Suprapubic skin (tissue), 4 donors: ENCODE data around the gene HEXD. TPM values are rescaled to one million over a fixed set of nuclear protein-coding genes. Genes with fewer than 3 reads are reported as not detected.

Source experiments
- DNase-seq, 2 donors: peaks; one replicate each; pipeline ENCODE4 v3.0.0-alpha.2; 2019; ENCODE audit warnings: low spot score in 2 of 2
- H3K27ac ChIP-seq: fragments of 200-600 bp; sonication (generic); one replicate; pipeline ENCODE4 v1.5.1; 2019
- H3K27me3 ChIP-seq: fragments of 200-600 bp; sonication (generic); one replicate; pipeline ENCODE4 v1.5.1; 2019
- H3K36me3 ChIP-seq: fragments of 200-600 bp; sonication (generic); one replicate; pipeline ENCODE4 v1.5.1; 2019
- H3K4me1 ChIP-seq: fragments of 200-600 bp; sonication (generic); one replicate; pipeline ENCODE4 v1.5.1; 2019
- H3K4me3 ChIP-seq: fragments of 200-600 bp; sonication (generic); one replicate; pipeline ENCODE4 v1.5.1; 2019; ENCODE audit warnings: mild to moderate bottlenecking
- H3K9me3 ChIP-seq: fragments of 200-600 bp; sonication (generic); one replicate; pipeline ENCODE4 v1.5.1; 2019
- EP300 ChIP-seq: sonication (generic); formaldehyde crosslinking; IDR thresholded peaks from one replicate; pipeline ENCODE4 v1.6.1; 2017; ENCODE audit warnings: antibody characterized with exemption
- POLR2A ChIP-seq, 2 donors: fragments of 450-650 bp; IDR thresholded peaks; one replicate each; pipeline ENCODE4 v1.6.1; 2017; ENCODE audit warnings: antibody characterized with exemption in 2 of 2, mild to moderate bottlenecking in 2 of 2, moderate library complexity in 2 of 2
- POLR2AphosphoS5 ChIP-seq, 3 donors: sonication (generic); formaldehyde crosslinking; IDR thresholded peaks; one replicate each; pipeline ENCODE4 v1.6.1; 2017; ENCODE audit warnings: antibody characterized with exemption in 3 of 3
- WGBS: methylation state at CpG from one replicate; pipeline ENCODE4 v1.1.5; 2018; 5-methylcytosine and 5-hydroxymethylcytosine counted together
- total RNA-seq, 4 donors: library from RNA; depleted of rRNA; stranded (reverse); fragments of >200 nt; gene quantifications; one replicate each; pipeline ENCODE4 v1.1.0, GENCODE V29; 2016
- TF ChIP-seq, protein P1 (sequence below), 2 donors: fragments of 200-600 bp in 1 of 2; fragments of 450-650 bp in 1 of 2; sonication (generic) in 1 of 2; IDR thresholded peaks; one replicate each; pipeline ENCODE4 v1.5.1; 2016 to 2019; ENCODE audit warnings: antibody characterized with exemption in 2 of 2, mild to moderate bottlenecking in 1 of 2, moderate library complexity in 1 of 2

Gene HEXD
- total RNA-seq, 4 donors from 2014 or later: 28.1 to 84.6 (median 33.4) TPM

DNA sequence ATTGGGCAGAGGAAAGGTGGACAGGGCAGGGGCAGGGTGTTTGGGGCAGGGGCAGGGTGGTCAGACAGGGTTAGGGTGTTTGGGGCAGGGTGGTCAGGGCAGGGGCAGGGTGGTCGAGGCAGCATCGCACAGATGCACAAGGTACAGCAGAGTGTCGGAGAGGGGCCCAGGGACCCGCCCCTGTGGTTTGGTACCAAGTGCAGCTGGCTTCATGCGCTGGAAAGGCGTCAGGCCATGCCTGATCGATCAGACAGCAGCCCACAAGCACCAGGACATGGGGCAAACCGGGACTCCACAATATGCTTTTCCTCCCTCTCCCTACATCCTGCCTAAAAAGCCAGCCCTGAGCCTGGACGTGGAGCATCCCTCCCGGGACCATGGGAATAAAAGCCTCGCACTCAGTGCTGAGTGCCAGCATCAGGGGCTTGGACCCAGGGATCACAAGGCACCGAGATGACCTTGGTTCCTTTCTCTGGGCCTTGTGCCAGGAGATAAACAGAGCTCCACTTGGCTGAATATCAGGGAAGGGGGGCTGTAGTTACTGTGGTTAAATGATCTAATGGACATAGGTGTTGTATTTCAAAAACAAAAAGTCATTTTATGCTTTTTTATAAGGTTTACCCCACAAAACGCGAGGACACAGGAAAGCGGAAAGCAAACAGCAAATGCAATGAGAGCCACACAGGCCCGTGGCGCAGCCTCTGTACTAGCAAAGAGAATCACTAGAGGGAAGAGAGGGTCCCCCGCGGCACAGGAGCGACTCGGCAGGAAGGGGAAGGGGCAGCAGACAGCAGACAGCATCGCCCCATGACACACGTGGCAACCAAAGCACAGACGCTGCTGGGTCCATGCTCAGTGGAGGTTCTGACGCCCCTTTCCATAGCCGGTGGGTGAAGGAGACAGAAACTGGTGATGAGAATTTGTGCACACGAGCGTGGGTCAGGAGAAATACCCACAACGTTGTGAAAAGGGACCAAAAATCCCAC, 5.3 kb upstream of the HEXD start:
- H3K36me3 ChIP-seq: peaks cover 10% of the 10 kb centered on the region
- DNase-seq: no peak
- no peak overlapping the region for H3K27ac ChIP-seq
- TF ChIP-seq POLR2A (IDR thresholded peaks at IDR 0.05) (no peak), POLR2AphosphoS5 (IDR thresholded peaks at IDR 0.05) (no peak), EP300 (no peak)
- TF ChIP-seq, protein P1, sequence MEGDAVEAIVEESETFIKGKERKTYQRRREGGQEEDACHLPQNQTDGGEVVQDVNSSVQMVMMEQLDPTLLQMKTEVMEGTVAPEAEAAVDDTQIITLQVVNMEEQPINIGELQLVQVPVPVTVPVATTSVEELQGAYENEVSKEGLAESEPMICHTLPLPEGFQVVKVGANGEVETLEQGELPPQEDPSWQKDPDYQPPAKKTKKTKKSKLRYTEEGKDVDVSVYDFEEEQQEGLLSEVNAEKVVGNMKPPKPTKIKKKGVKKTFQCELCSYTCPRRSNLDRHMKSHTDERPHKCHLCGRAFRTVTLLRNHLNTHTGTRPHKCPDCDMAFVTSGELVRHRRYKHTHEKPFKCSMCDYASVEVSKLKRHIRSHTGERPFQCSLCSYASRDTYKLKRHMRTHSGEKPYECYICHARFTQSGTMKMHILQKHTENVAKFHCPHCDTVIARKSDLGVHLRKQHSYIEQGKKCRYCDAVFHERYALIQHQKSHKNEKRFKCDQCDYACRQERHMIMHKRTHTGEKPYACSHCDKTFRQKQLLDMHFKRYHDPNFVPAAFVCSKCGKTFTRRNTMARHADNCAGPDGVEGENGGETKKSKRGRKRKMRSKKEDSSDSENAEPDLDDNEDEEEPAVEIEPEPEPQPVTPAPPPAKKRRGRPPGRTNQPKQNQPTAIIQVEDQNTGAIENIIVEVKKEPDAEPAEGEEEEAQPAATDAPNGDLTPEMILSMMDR (IDR thresholded peaks at IDR 0.05): no peak
- WGBS: 89% methylated on average over 28 of the region's 29 CpGs
- peaks cover 17% of the 10 kb centered on the region for H3K4me1 ChIP-seq
- H3K4me3 ChIP-seq: no peak overlapping the region
- no peaks in the 10 kb centered on the region for H3K27me3 ChIP-seq
- H3K9me3 ChIP-seq: no peaks in the 10 kb centered on the region

DNA sequence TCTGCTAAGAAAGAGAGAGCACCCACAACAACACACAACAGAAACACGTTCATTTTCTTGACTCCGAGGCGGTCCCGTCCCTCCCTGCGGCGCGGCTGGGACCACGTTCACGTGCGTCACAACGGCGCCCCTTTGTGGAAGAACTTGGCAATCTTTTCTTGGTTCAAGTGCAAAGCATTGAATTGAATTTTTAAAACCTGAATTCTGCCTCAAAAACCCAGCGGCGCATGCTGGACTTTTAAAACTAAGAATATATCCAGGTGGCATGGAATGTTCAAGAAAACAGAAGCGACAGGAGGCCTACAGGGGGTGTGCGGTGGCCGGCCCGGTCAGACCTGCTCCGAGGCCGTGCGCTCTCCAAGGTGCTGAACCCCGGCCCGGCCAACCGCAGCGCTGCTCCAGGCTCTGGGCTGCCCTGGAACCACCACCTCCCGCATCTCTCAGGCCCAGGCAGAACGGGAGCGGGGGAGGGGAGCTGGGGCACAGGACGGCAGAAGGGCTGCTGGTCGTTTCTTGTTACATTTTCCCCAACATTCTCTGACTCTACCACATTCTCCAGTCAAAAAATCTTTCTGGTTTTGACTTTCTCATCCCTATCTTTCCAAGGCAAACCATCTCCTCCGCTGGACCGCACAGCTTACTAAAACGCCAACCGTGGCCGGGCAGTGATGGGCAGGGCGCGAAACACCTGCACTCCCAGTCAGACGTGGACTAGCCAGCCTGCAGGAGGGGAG, 3.4 kb upstream of the HEXD start:
- H3K27ac ChIP-seq: no peak overlapping the region
- H3K27me3 ChIP-seq: no peaks in the 10 kb centered on the region
- no peak for DNase-seq
- no peak for TF ChIP-seq POLR2AphosphoS5 (IDR thresholded peaks at IDR 0.05)
- TF ChIP-seq POLR2A (IDR thresholded peaks at IDR 0.05): no peak
- TF ChIP-seq, protein P1 (IDR thresholded peaks at IDR 0.05): peak; percentile 52 to 56
- WGBS: 28% methylated on average over 37 of the region's 38 CpGs
- H3K9me3 ChIP-seq: no peaks in the 10 kb centered on the region
- peaks cover 31% of the 10 kb centered on the region for H3K4me1 ChIP-seq
- H3K36me3 ChIP-seq: peaks cover 5% of the 10 kb centered on the region
- H3K4me3 ChIP-seq: no peak overlapping the region

DNA sequence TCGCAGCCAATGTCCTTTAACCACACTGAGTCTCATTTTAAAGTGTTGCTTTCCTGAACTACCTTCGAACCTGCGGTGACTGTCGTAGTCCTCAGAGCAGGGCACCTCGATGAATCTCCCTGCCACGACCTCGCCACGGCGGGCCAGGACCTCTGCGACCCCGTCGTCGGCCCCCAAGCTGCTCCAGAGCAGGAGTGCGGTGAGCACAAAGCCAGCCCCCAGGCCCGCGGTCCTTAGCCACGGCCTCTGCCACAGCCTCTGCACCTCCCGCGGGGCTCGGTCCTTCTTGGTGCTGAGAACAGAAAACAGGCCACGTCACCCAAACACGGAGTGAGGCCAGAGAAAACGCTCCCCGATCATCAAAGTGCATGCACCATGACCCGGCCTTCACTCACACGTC, 2.8 kb upstream of the HEXD start:
- peaks cover 32% of the 10 kb centered on the region for H3K4me1 ChIP-seq
- H3K27me3 ChIP-seq: no peaks in the 10 kb centered on the region
- no peak overlapping the region for H3K27ac ChIP-seq
- TF ChIP-seq EP300 (no peak), POLR2A (IDR thresholded peaks at IDR 0.05) (no peak), POLR2AphosphoS5 (IDR thresholded peaks at IDR 0.05) (no peak)
- TF ChIP-seq, protein P1 (IDR thresholded peaks at IDR 0.05): no peak
- H3K36me3 ChIP-seq: peaks cover 5% of the 10 kb centered on the region
- no peaks in the 10 kb centered on the region for H3K9me3 ChIP-seq
- DNase-seq: no peak
- H3K4me3 ChIP-seq: no peak overlapping the region
- WGBS: 95% methylated on average over 21 of the region's 26 CpGs

DNA sequence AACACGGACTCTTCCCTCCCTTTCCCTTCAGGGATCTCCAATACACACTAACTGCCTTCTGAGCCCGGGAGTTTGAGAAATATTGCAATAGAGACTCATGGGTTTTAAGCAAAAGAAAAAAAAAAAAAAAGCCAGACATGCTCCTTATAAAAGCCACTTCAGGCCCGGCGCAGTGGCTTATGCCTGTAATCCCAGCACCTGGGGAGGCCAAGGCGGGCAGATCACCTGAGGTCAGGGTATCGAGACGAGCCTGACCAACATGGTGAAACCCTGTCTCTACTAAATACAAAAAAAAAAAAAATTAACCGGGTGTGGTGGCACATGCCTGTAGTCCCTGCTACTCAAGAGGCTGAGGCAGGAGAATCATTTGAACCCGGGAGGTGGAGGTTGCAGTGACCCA, 2.4 kb upstream of the HEXD start:
- Histone ChIP-seq H3K27ac (no peak overlapping the region), H3K9me3 (no peaks in the 10 kb centered on the region), H3K4me3 (no peak overlapping the region), H3K4me1 (peaks cover 32% of the 10 kb centered on the region), H3K36me3 (peaks cover 6% of the 10 kb centered on the region), H3K27me3 (no peaks in the 10 kb centered on the region)
- WGBS: 94% methylated on average over 9 of the region's 9 CpGs
- TF ChIP-seq EP300 (no peak), POLR2AphosphoS5 (IDR thresholded peaks at IDR 0.05) (no peak), POLR2A (IDR thresholded peaks at IDR 0.05) (no peak)
- TF ChIP-seq, protein P1 (IDR thresholded peaks at IDR 0.05): no peak
- no peak for DNase-seq

DNA sequence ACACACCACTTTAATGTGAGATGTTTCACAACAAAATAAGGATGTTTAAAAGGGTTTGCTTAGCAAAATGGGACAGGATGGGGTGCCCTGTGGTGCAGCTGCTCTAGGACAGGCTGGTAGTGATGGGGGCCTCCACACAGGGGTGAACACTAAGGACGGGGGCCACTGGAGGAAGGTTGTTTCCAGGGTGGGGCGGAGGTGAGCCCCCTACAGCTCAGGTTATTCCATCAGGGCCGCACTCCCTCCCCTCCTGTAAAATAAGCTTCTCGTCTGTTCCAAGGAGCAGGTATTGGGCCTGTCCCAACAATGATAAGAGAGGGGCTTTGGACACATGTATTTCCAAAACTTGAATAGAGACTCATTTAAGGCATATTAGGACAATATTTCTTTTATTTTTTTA, 1.9 kb upstream of the HEXD start:
- H3K27ac ChIP-seq: no peak overlapping the region
- no peak for DNase-seq
- no peak overlapping the region for H3K4me3 ChIP-seq
- H3K4me1 ChIP-seq: peaks cover 32% of the 10 kb centered on the region
- peaks cover 8% of the 10 kb centered on the region for H3K36me3 ChIP-seq
- TF ChIP-seq POLR2A (IDR thresholded peaks at IDR 0.05) (no peak), POLR2AphosphoS5 (IDR thresholded peaks at IDR 0.05) (no peak), EP300 (no peak)
- TF ChIP-seq, protein P1 (IDR thresholded peaks at IDR 0.05): no peak
- no peaks in the 10 kb centered on the region for H3K9me3 ChIP-seq
- 91% methylated on average over 4 of the region's 4 CpGs for WGBS
- no peaks in the 10 kb centered on the region for H3K27me3 ChIP-seq
